ENCODE measurements around the gene SRSF9.
A peak's percentile ranks its signal among the peaks of the same experiment; 100 is the strongest.

SRSF9 gene

GRCh38 chr12:120498870-120499515, 29.4 kb upstream of the SRSF9 start:
- no peak for TF ChIP-seq CTCF (conservative IDR thresholded peaks at IDR 0.05; ENCODE audit: control insufficient read depth, insufficient read depth, low read depth, low read length)
- no peak overlapping the region for H3K4me3 ChIP-seq (ENCODE audit: control insufficient read depth, low read depth, low read length)
- DNase-seq (ENCODE audit: low read depth): no peak

GRCh38 chr12:120497524-120498150, 28.1 kb upstream of the SRSF9 start:
- peak overlapping the region; percentile 96 for H3K4me3 ChIP-seq (ENCODE audit: control insufficient read depth, low read depth, low read length)
- peak; percentile 22 for DNase-seq (ENCODE audit: low read depth)
- TF ChIP-seq CTCF (conservative IDR thresholded peaks at IDR 0.05; ENCODE audit: control insufficient read depth, insufficient read depth, low read depth, low read length): no peak

- DNase-seq (ENCODE audit: low read depth): peak; percentile 65
- peak overlapping the region; percentile 96 for H3K4me3 ChIP-seq (ENCODE audit: control insufficient read depth, low read depth, low read length)
- no peak for TF ChIP-seq CTCF (conservative IDR thresholded peaks at IDR 0.05; ENCODE audit: control insufficient read depth, insufficient read depth, low read depth, low read length)
Measured at GRCh38 chr12:120496413-120497340, 27.1 kb upstream of the SRSF9 start.

GRCh38 chr12:120495731-120496412, 26.3 kb upstream of the SRSF9 start, which contains the start of gene DYNLL1:
Gene DYNLL1, plus strand, starts transcription at chr12:120496113. Its CDS starts 309 bp downstream, at chr12:120496422.
- peak; percentile 94 for DNase-seq (ENCODE audit: low read depth)
- no peak for TF ChIP-seq CTCF (conservative IDR thresholded peaks at IDR 0.05; ENCODE audit: control insufficient read depth, insufficient read depth, low read depth, low read length)
- H3K4me3 ChIP-seq (ENCODE audit: control insufficient read depth, low read depth, low read length): peak within 1 kb of the TSS; percentile 96

GRCh38 chr12:120495186-120495730, 25.7 kb upstream of the SRSF9 start:
- no peak for DNase-seq (ENCODE audit: low read depth)
- no peak for TF ChIP-seq CTCF (conservative IDR thresholded peaks at IDR 0.05; ENCODE audit: control insufficient read depth, insufficient read depth, low read depth, low read length)
- H3K4me3 ChIP-seq (ENCODE audit: control insufficient read depth, low read depth, low read length): peak overlapping the region; percentile 69
